M059J (cell line): Measurements from ENCODE around the gene PAOX. TPM values are rescaled to one million over a fixed set of nuclear protein-coding genes. Genes with fewer than 3 reads are reported as not detected.
"Not testable (repeated sequence)": the region's sequence is repeated elsewhere in the genome, so short reads cannot be mapped to it uniquely, and the experiment has no call there.

Experiments used
- DNase-seq: peaks from one replicate; pipeline ENCODE4 v3.0.0-alpha.2; 2012; ENCODE audit warnings: low read depth
- total RNA-seq: library from RNA; depleted of rRNA; stranded (reverse); fragments of >200 nt; shearing (Covaris generic); gene quantifications from 2 replicates; pipeline ENCODE4 v1.2.3, GENCODE V29; 2014

Gene PAOX
- total RNA-seq, 1 experiment from 2014 or later = 4.0 TPM

- DNase-seq = no peak
These were observed 6.2 kb downstream of the PAOX start for GRCh38 chr10:133385214-133385613.

GRCh38 chr10:133386951-133387350, 7.9 kb downstream of the PAOX start:
- not testable (repeated sequence) for DNase-seq

- no peak for DNase-seq
These were observed 9.3 kb downstream of the PAOX start for GRCh38 chr10:133388236-133388972.

- no peak for DNase-seq
These were observed 10.1 kb downstream of the PAOX start for GRCh38 chr10:133388973-133389818.

- no peak for DNase-seq
These were observed 11.7 kb downstream of the PAOX start for GRCh38 chr10:133390597-133391248.

- DNase-seq = no peak
These were observed 12.2 kb downstream of the PAOX start for GRCh38 chr10:133391249-133391635.

- DNase-seq = no peak
These were observed 12.9 kb downstream of the PAOX start for GRCh38 chr10:133391761-133392518.

GRCh38 chr10:133393401-133394063, 14.5 kb downstream of the PAOX start:
- no peak for DNase-seq

GRCh38 chr10:133394064-133394663, 15.1 kb downstream of the PAOX start, which contains the start of gene MTG1:
Gene MTG1, plus strand, starts transcription at chr10:133394157. Its CDS starts 64 bp downstream, at chr10:133394221.
- DNase-seq = peak; percentile 86

GRCh38 chr10:133394801-133395221, 15.7 kb downstream of the PAOX start:
- no peak for DNase-seq

- DNase-seq = no peak
These were observed 17.1 kb downstream of the PAOX start for GRCh38 chr10:133396035-133396624.

GRCh38 chr10:133397938-133398337, 18.9 kb downstream of the PAOX start:
- no peak for DNase-seq

GRCh38 chr10:133399123-133399601, 20.1 kb downstream of the PAOX start:
- no peak for DNase-seq

- DNase-seq = no peak
These were observed 21.8 kb downstream of the PAOX start for GRCh38 chr10:133400624-133401424.

GRCh38 chr10:133401500-133401899, 22.4 kb downstream of the PAOX start:
- no peak for DNase-seq

- no peak for DNase-seq
These were observed 23.1 kb downstream of the PAOX start for GRCh38 chr10:133401981-133402725.

GRCh38 chr10:133403359-133403758, 24.3 kb downstream of the PAOX start:
- DNase-seq = no peak

GRCh38 chr10:133403784-133404183, 24.7 kb downstream of the PAOX start:
- no peak for DNase-seq
